ENCODE data around the gene KHDRBS2.

KHDRBS2 gene

GRCh38 chr6:61869632-61870400, 416.2 kb downstream of the KHDRBS2 start:
- DNase-seq = no peak
- no peak overlapping the region for H3K4me3 ChIP-seq (ENCODE audit: low read depth, low read length)
- H3K36me3 ChIP-seq = no peaks in the 10 kb centered on the region
- TF ChIP-seq CTCF (IDR thresholded peaks at IDR 0.05; ENCODE audit: low read depth, low read length) = no peak
- no peaks in the 10 kb centered on the region for H3K27me3 ChIP-seq
- no peaks in the 10 kb centered on the region for H3K9me3 ChIP-seq
- no peaks in the 10 kb centered on the region for H3K4me1 ChIP-seq

- Histone ChIP-seq H3K36me3 (no peaks in the 10 kb centered on the region), H3K27me3 (no peaks in the 10 kb centered on the region), H3K4me1 (no peaks in the 10 kb centered on the region), H3K4me3 (ENCODE audit: low read depth, low read length) (no peak overlapping the region), H3K9me3 (no peaks in the 10 kb centered on the region)
- no peak for DNase-seq
- no peak for TF ChIP-seq CTCF (IDR thresholded peaks at IDR 0.05; ENCODE audit: low read depth, low read length)
Measured at GRCh38 chr6:61868507-61869080, 417.4 kb downstream of the KHDRBS2 start.

- Histone ChIP-seq H3K36me3 (no peaks in the 10 kb centered on the region), H3K4me1 (no peaks in the 10 kb centered on the region), H3K27me3 (no peaks in the 10 kb centered on the region), H3K9me3 (no peaks in the 10 kb centered on the region), H3K4me3 (ENCODE audit: low read depth, low read length) (no peak overlapping the region)
- no peak for DNase-seq
- no peak for TF ChIP-seq CTCF (IDR thresholded peaks at IDR 0.05; ENCODE audit: low read depth, low read length)
Measured at GRCh38 chr6:61867635-61868034, 418.4 kb downstream of the KHDRBS2 start.

- H3K4me3 ChIP-seq (ENCODE audit: low read depth, low read length) = no peak overlapping the region
- no peaks in the 10 kb centered on the region for H3K36me3 ChIP-seq
- H3K9me3 ChIP-seq = no peaks in the 10 kb centered on the region
- H3K4me1 ChIP-seq = no peaks in the 10 kb centered on the region
- no peak for TF ChIP-seq CTCF (IDR thresholded peaks at IDR 0.05; ENCODE audit: low read depth, low read length)
- H3K27me3 ChIP-seq = no peaks in the 10 kb centered on the region
- DNase-seq = no peak
Measured at GRCh38 chr6:61857541-61857940, 428.5 kb downstream of the KHDRBS2 start.

GRCh38 chr6:61841958-61842357, 444.1 kb downstream of the KHDRBS2 start:
- H3K4me1 ChIP-seq = no peaks in the 10 kb centered on the region
- no peak overlapping the region for H3K4me3 ChIP-seq (ENCODE audit: low read depth, low read length)
- no peak for TF ChIP-seq CTCF (IDR thresholded peaks at IDR 0.05; ENCODE audit: low read depth, low read length)
- no peaks in the 10 kb centered on the region for H3K9me3 ChIP-seq
- no peak for DNase-seq
- no peaks in the 10 kb centered on the region for H3K36me3 ChIP-seq
- H3K27me3 ChIP-seq = no peaks in the 10 kb centered on the region

- DNase-seq = no peak
- Histone ChIP-seq H3K4me1 (no peaks in the 10 kb centered on the region), H3K36me3 (no peaks in the 10 kb centered on the region), H3K27me3 (no peaks in the 10 kb centered on the region), H3K4me3 (ENCODE audit: low read depth, low read length) (no peak overlapping the region), H3K9me3 (no peaks in the 10 kb centered on the region)
- no peak for TF ChIP-seq CTCF (IDR thresholded peaks at IDR 0.05; ENCODE audit: low read depth, low read length)
Measured at GRCh38 chr6:61835237-61835636, 450.8 kb downstream of the KHDRBS2 start.
